HEK293T (cell line): Measurements from ENCODE around the gene LRP1B.

ENCODE experiments used
- ARNT ChIP-seq: fragments of 450-650 bp; IDR thresholded peaks from 2 replicates; pipeline ENCODE4 v1.6.1; 2017; ENCODE audit warnings: mild to moderate bottlenecking
- BHLHE40 ChIP-seq: fragments of 450-650 bp; IDR thresholded peaks from 2 replicates; pipeline ENCODE4 v1.6.1; 2016; ENCODE audit warnings: mild to moderate bottlenecking, moderate library complexity, borderline replicate concordance
- CTBP1 ChIP-seq: fragments of 450-650 bp; IDR thresholded peaks from 2 replicates; pipeline ENCODE4 v1.6.1; 2016; ENCODE audit warnings: borderline replicate concordance
- ELF4 ChIP-seq: fragments of 450-650 bp; IDR thresholded peaks from 2 replicates; pipeline ENCODE4 v1.6.1; 2017; ENCODE audit warnings: antibody characterized with exemption
- FOXK2 ChIP-seq: fragments of 450-650 bp; IDR thresholded peaks from 2 replicates; pipeline ENCODE4 v1.6.1; 2016; ENCODE audit warnings: mild to moderate bottlenecking
- HDGF ChIP-seq: fragments of 450-650 bp; IDR thresholded peaks from 2 replicates; pipeline ENCODE4 v1.6.1; 2017; ENCODE audit warnings: antibody characterized with exemption, borderline replicate concordance
- SUZ12 ChIP-seq: fragments of 450-650 bp; IDR thresholded peaks from 2 replicates; pipeline ENCODE4 v1.6.1; 2016; ENCODE audit warnings: mild to moderate bottlenecking
- TARDBP ChIP-seq: fragments of 450-650 bp; IDR thresholded peaks from 2 replicates; pipeline ENCODE4 v1.6.1; 2016

DNA sequence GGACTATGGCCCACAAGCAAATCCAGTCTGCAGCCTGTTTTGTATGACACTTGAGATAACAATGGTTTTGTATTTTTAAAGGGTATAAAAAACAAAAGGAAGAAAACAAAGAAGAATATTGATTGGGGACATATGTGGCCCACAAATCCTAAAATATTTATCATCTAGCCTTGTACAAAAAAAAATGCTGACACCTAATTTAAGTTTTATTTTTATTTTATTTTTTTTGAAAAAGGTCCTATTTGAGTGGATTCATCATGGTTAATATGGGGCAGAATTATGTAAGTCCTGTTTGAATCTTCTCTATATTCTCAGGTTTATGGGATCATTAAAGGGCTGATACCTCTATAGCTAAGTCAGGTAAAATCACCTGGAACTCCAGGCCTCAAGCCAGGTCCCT is 525.7 kb downstream of the LRP1B start:
- no peak for TF ChIP-seq FOXK2
- TF ChIP-seq BHLHE40: no peak
- no peak for TF ChIP-seq SUZ12
- no peak for TF ChIP-seq ARNT
- no peak for TF ChIP-seq CTBP1
- no peak for TF ChIP-seq HDGF
- TF ChIP-seq ELF4: no peak
- TF ChIP-seq TARDBP: no peak
